Measurements from ENCODE around the gene MEGF6. TPM values are rescaled to one million over a fixed set of nuclear protein-coding genes. Genes with fewer than 3 reads are reported as not detected.

MEGF6 gene
- total and polyA plus RNA-seq, 4 donors, result 53.7 to 332 (median 157) TPM

GRCh38 chr1:3440711-3441409 is 170.4 kb downstream of the MEGF6 start:
- no peak for ATAC-seq (ENCODE audit: low FRiP score)
- no peaks in the 10 kb centered on the region for H3K4me1 ChIP-seq (ENCODE audit: control insufficient read depth in 1 of 2, insufficient read depth in 2 of 2, low read length in 2 of 2)
- H3K27me3 ChIP-seq (ENCODE audit: control insufficient read depth in 1 of 2, insufficient read depth in 2 of 2, low read length in 1 of 2), result no peaks in the 10 kb centered on the region
- H3K27ac ChIP-seq (ENCODE audit: low read depth in 1 of 2, low read length in 2 of 2), result no peak overlapping the region
- intact Hi-C loops (cut with DNase I), result no loop called here
- peak in 1 of 2 donors; percentile 24 for DNase-seq
- no peaks in the 10 kb centered on the region for H3K9me3 ChIP-seq (ENCODE audit: control insufficient read depth, low read length)
- H3K36me3 ChIP-seq (ENCODE audit: control insufficient read depth in 1 of 2, insufficient read depth in 2 of 2, low read length in 1 of 2), result no peaks in the 10 kb centered on the region
- WGBS, 2 donors, result 69 to 73% methylated on average over 20 of the region's 20 CpGs
- H3K4me3 ChIP-seq (ENCODE audit: low read length in 2 of 2), result no peak overlapping the region

GRCh38 chr1:3440300-3440681 is 171.0 kb downstream of the MEGF6 start:
- peak in 1 of 2 donors; percentile 43 for DNase-seq
- H3K27ac ChIP-seq (ENCODE audit: low read depth in 1 of 2, low read length in 2 of 2), result no peak overlapping the region
- H3K27me3 ChIP-seq (ENCODE audit: control insufficient read depth in 1 of 2, insufficient read depth in 2 of 2, low read length in 1 of 2), result no peaks in the 10 kb centered on the region
- ATAC-seq (ENCODE audit: low FRiP score), result no peak
- WGBS, 2 donors, result 55 to 64% methylated on average over 10 of the region's 10 CpGs
- H3K4me3 ChIP-seq (ENCODE audit: low read length in 2 of 2), result no peak overlapping the region
- H3K4me1 ChIP-seq (ENCODE audit: control insufficient read depth in 1 of 2, insufficient read depth in 2 of 2, low read length in 2 of 2), result no peaks in the 10 kb centered on the region
- no peaks in the 10 kb centered on the region for H3K9me3 ChIP-seq (ENCODE audit: control insufficient read depth, low read length)
- no peaks in the 10 kb centered on the region for H3K36me3 ChIP-seq (ENCODE audit: control insufficient read depth in 1 of 2, insufficient read depth in 2 of 2, low read length in 1 of 2)
- intact Hi-C loops (cut with DNase I), result no loop called here

Small RNA genes lying within 50 kb of the gene (microRNA-seq; reads per million reads assigned to microRNA genes)
- gene MIR551A, result 0 reads per million in 2 donors

Other genes starting within 250 kb of the MEGF6 start
- gene ARHGEF16, start 156.8 kb downstream of the MEGF6 start, total RNA-seq, result 1 to 10 TPM in 1 of 2 donors, under 1 TPM in 1; 0.62 to 1.4 TPM
- gene ARHGEF16, start 156.8 kb downstream of the MEGF6 start, polyA plus RNA-seq, result 1 to 10 TPM in 1 of 2 donors, not detected in 1; 8.8 TPM
- gene TPRG1L, start 13.5 kb upstream of the MEGF6 start, total RNA-seq, result 10 to 100 TPM; 35.4 to 39.0 TPM
- gene TPRG1L, start 13.5 kb upstream of the MEGF6 start, polyA plus RNA-seq, result 10 to 100 TPM; 42.0 to 51.0 TPM
- gene WRAP73, start 38.6 kb upstream of the MEGF6 start, total RNA-seq, result 10 to 100 TPM; 10.6 to 17.4 TPM
- 10 to 100 TPM in 1 of 2 donors, 1 to 10 TPM in 1; 5.8 to 27.8 TPM for gene WRAP73, start 38.6 kb upstream of the MEGF6 start, polyA plus RNA-seq
- gene TP73, start 41.0 kb upstream of the MEGF6 start, total RNA-seq, result under 1 TPM in 1 of 2 donors, not detected in 1; 0.18 TPM
- under 1 TPM in 1 of 2 donors, not detected in 1; 0.38 TPM for gene TP73, start 41.0 kb upstream of the MEGF6 start, polyA plus RNA-seq
- not detected for gene CCDC27, start 140.9 kb upstream of the MEGF6 start, total RNA-seq
- gene CCDC27, start 140.9 kb upstream of the MEGF6 start, polyA plus RNA-seq, result not detected
- 1 to 10 TPM; 5.6 to 7.5 TPM for gene SMIM1, start 161.2 kb upstream of the MEGF6 start, total RNA-seq
- 1 to 10 TPM; 3.9 to 6.5 TPM for gene SMIM1, start 161.2 kb upstream of the MEGF6 start, polyA plus RNA-seq
- 10 to 100 TPM; 31.9 to 38.8 TPM for gene LRRC47, start 185.0 kb upstream of the MEGF6 start, total RNA-seq
- gene LRRC47, start 185.0 kb upstream of the MEGF6 start, polyA plus RNA-seq, result 10 to 100 TPM; 26.8 to 30.7 TPM
- 10 to 100 TPM; 47.8 to 53.6 TPM for gene CEP104, start 245.7 kb upstream of the MEGF6 start, total RNA-seq
- 1 to 10 TPM; 8.1 to 8.5 TPM for gene CEP104, start 245.7 kb upstream of the MEGF6 start, polyA plus RNA-seq
- 10 to 100 TPM in 1 of 2 donors, 1 to 10 TPM in 1; 5.7 to 10.2 TPM for gene DFFB, start 246.0 kb upstream of the MEGF6 start, total RNA-seq
- 1 to 10 TPM; 4.3 to 8.1 TPM for gene DFFB, start 246.0 kb upstream of the MEGF6 start, polyA plus RNA-seq